ENCODE measurements around the gene JAK1.

GRCh38 chr1:64944913-64945312 lies 21.4 kb downstream of the JAK1 start:
- TF ChIP-seq TEAD4 (IDR thresholded peaks at IDR 0.05) (no peak), RAD21 (IDR thresholded peaks at IDR 0.05; ENCODE audit: low read depth) (no peak), ZBTB7A (IDR thresholded peaks at IDR 0.05; ENCODE audit: low read depth) (no peak), EP300 (IDR thresholded peaks at IDR 0.05; ENCODE audit: borderline replicate concordance) (no peak)

All from Ishikawa (cell line).